Ascending aorta (tissue), 2 donors: ENCODE measurements around the gene TMIGD3. TPM values are rescaled to one million over a fixed set of nuclear protein-coding genes. Genes with fewer than 3 reads are reported as not detected.

Experiments used
- DNase-seq, 2 donors: peaks; one replicate each; pipeline ENCODE4 v3.0.0-alpha.2; 2019; ENCODE audit warnings: low spot score in 2 of 2
- H3K27ac ChIP-seq, 2 donors: fragments of 200-600 bp; sonication (generic); one replicate each; pipeline ENCODE4 v1.5.1; 2016 to 2017; ENCODE audit warnings: mild to moderate bottlenecking in 1 of 2
- H3K27me3 ChIP-seq: fragments of 200-600 bp; sonication (generic); one replicate; pipeline ENCODE4 v1.5.1; 2017
- H3K36me3 ChIP-seq, 2 donors: fragments of 200-600 bp; sonication (generic); one replicate each; pipeline ENCODE4 v1.5.1; 2016
- H3K4me1 ChIP-seq, 2 donors: fragments of 200-600 bp; sonication (generic); one replicate each; pipeline ENCODE4 v1.5.1; 2016 to 2017; ENCODE audit warnings: mild to moderate bottlenecking in 1 of 2
- H3K4me3 ChIP-seq, 2 donors: fragments of 200-600 bp; sonication (generic); one replicate each; pipeline ENCODE4 v1.5.1; 2016 to 2017; ENCODE audit warnings: mild to moderate bottlenecking in 1 of 2
- H3K9me3 ChIP-seq, 2 donors: fragments of 200-600 bp; sonication (generic); one replicate each; pipeline ENCODE4 v1.5.1; 2016
- intact Hi-C: fragments of 100-400 bp; cut with DNase I; formaldehyde crosslinking; loops from one replicate; pipeline ENCODE4 v1.15.1; 2023
- total RNA-seq: library from RNA; depleted of rRNA; stranded (reverse); fragments of >200 nt; gene quantifications from one replicate; pipeline ENCODE4 v1.1.0, GENCODE V29; 2016
- TF ChIP-seq, protein P1 (sequence below), 3 experiments: fragments of 200-600 bp in 2 of 3; fragments of 450-650 bp in 1 of 3; sonication (generic) in 2 of 3; IDR thresholded peaks; one replicate each; pipeline ENCODE4 v1.5.1; 2016 to 2019; ENCODE audit warnings: antibody characterized with exemption in 3 of 3, mild to moderate bottlenecking in 1 of 3, moderate library complexity in 1 of 3

The TMIGD3 gene
- total RNA-seq, 1 donor from 2014 or later: 2.4 TPM

DNA sequence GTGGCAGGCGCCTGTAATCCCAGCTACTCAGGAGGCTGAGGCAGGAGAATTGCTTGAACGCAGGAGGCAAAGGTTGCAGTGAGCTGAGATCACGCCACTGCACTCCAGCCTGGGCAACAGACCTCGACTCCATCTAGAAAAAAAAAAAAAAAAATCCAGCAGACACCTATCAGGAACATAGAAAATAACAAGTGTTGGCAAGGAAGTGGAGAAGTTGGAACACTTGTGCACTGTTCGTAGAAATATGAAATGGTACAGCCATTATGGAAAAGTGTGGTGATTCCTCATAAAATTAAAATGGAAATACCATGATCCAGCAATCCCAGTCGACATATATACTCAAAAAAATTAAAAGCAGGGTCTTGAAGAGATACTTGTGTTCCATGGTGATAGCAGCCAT, 41.7 kb downstream of the TMIGD3 start:
- DNase-seq: no peak
- H3K4me3 ChIP-seq: no peak overlapping the region
- TF ChIP-seq, protein P1, sequence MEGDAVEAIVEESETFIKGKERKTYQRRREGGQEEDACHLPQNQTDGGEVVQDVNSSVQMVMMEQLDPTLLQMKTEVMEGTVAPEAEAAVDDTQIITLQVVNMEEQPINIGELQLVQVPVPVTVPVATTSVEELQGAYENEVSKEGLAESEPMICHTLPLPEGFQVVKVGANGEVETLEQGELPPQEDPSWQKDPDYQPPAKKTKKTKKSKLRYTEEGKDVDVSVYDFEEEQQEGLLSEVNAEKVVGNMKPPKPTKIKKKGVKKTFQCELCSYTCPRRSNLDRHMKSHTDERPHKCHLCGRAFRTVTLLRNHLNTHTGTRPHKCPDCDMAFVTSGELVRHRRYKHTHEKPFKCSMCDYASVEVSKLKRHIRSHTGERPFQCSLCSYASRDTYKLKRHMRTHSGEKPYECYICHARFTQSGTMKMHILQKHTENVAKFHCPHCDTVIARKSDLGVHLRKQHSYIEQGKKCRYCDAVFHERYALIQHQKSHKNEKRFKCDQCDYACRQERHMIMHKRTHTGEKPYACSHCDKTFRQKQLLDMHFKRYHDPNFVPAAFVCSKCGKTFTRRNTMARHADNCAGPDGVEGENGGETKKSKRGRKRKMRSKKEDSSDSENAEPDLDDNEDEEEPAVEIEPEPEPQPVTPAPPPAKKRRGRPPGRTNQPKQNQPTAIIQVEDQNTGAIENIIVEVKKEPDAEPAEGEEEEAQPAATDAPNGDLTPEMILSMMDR (IDR thresholded peaks at IDR 0.05): no peak
- no peak overlapping the region for H3K27ac ChIP-seq
- peaks cover 31 to 68% of the 10 kb centered on the region in 2 donors for H3K36me3 ChIP-seq
- intact Hi-C loops: no loop called here
- H3K4me1 ChIP-seq: no peaks in the 10 kb centered on the region
- no peaks in the 10 kb centered on the region for H3K9me3 ChIP-seq
- no peaks in the 10 kb centered on the region for H3K27me3 ChIP-seq

DNA sequence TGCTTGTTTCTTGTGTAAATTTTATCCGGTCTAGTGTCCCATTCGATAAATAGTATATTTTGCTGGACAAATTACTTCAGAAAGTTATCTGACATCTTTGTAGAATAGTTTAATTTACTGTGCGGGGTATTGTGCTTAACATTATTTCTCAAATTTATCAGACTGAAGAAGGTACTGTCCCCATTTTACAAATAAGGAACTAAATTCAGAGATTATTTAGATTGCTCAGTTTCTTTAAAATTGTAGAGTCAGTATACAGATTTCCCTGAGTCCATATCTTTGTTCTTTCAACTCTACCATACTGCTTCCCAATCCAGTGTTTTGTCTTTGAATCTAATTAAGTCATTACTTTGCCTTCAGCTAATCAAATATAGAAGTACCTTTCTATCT, 47.8 kb downstream of the TMIGD3 start:
- TF ChIP-seq, protein P1 (IDR thresholded peaks at IDR 0.05): no peak
- peaks cover 29 to 56% of the 10 kb centered on the region in 2 donors for H3K36me3 ChIP-seq
- no peaks in the 10 kb centered on the region for H3K27me3 ChIP-seq
- H3K27ac ChIP-seq: no peak overlapping the region
- intact Hi-C loops: no loop called here
- no peaks in the 10 kb centered on the region for H3K9me3 ChIP-seq
- DNase-seq: no peak
- peaks cover 3 to 12% of the 10 kb centered on the region in 2 donors for H3K4me1 ChIP-seq
- H3K4me3 ChIP-seq: no peak overlapping the region

DNA sequence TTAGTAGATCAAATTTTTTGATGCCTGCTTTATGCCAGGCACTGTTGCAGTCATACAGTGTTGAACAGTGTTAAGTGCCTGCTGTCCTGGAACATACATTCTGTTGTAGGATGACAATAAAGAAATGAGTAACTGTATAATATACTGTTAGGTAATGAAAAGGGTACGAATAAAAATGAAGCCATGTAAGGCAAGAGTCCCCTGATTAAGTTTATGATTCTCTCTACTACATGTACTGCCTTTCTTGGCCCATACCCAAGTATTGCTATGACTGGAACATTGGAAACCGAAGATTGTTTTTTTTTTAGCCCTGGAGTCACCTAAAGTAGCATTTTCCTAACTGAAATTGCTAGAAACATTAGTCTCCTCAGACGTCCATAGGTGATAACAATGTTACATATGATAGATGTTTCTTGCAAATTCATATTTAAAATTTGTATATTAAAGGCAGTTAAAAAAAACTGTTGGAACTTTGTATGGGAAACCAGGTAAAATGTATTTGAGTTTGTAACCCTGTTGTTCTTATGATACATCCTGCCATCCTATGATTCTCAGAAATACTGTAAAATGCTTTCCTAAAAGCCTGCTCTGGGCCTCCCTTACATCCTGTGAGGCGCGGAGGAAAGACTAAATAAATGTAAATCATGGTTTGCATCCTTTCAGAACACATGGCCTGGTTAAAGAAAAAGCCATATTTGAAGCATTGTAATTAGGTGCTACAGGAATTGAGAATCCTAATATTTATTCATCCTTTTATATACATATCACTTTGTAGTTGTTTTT, 48.4 kb downstream of the TMIGD3 start:
- Histone ChIP-seq H3K27ac (no peak overlapping the region), H3K4me1 (peaks cover 7 to 17% of the 10 kb centered on the region in 2 donors)

DNA sequence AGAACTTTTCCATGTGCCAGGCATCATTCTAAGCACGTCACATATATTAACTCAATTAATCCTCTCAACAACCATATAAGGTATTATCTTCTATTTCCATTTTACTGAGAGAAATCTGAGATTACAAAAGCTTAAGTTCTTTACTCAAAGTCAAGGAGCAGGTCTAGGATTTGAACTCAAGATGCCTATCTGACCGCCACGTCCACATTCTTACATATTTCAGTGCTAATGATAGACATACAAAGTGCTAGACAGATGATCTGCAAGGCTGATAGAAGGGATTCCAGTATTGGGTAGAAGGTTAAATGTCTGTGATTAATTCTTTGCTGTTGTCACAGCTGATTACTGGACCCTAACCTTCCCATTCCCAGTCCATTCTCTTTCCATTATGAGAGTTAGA, 49.7 kb downstream of the TMIGD3 start:
- no peaks in the 10 kb centered on the region for H3K9me3 ChIP-seq
- peaks cover 9 to 17% of the 10 kb centered on the region in 2 donors for H3K4me1 ChIP-seq
- peaks cover 21 to 40% of the 10 kb centered on the region in 2 donors for H3K36me3 ChIP-seq
- H3K4me3 ChIP-seq: no peak overlapping the region
- no peaks in the 10 kb centered on the region for H3K27me3 ChIP-seq
- TF ChIP-seq, protein P1 (IDR thresholded peaks at IDR 0.05): no peak
- no peak overlapping the region for H3K27ac ChIP-seq
- intact Hi-C loops: no loop called here
- DNase-seq: no peak

More for the DNA sequence above, 48.4 kb downstream of the TMIGD3 start:
- Histone ChIP-seq H3K27me3 (no peaks in the 10 kb centered on the region), H3K9me3 (no peaks in the 10 kb centered on the region), H3K36me3 (peaks cover 28 to 53% of the 10 kb centered on the region in 2 donors), H3K4me3 (no peak overlapping the region)
- intact Hi-C loops: no loop called here
- DNase-seq: no peak
- TF ChIP-seq, protein P1 (IDR thresholded peaks at IDR 0.05): no peak

DNA sequence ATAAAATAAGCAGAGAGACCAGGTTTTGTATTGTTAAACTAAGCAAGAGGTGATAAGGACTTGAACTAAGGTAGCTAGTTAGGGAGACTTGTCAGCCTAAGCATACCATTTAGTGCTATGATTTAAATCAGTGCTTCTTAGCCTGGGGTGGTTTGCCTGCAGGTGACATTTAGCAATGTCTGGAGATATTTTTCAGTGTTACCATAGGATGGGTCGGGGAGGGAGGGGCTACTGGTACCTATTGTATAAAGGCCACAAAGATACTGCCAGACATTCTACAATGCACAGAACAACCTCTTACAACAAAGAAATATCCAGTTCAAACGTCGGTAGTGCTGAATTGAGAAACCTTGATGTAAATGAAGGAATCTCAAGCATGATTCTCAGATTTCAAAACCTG, 50.9 kb downstream of the TMIGD3 start:
- TF ChIP-seq, protein P1 (IDR thresholded peaks at IDR 0.05): no peak
- H3K4me1 ChIP-seq: peaks cover 9 to 23% of the 10 kb centered on the region in 2 donors
- H3K27ac ChIP-seq: no peak overlapping the region
- H3K36me3 ChIP-seq: peaks cover 12 to 28% of the 10 kb centered on the region in 2 donors
- H3K4me3 ChIP-seq: no peak overlapping the region
- intact Hi-C loops: no loop called here
- no peak for DNase-seq
- H3K27me3 ChIP-seq: no peaks in the 10 kb centered on the region
- no peaks in the 10 kb centered on the region for H3K9me3 ChIP-seq
